AG09319 (cell line): ENCODE measurements around the gene HMX2.

Source experiments
- DNase-seq: peaks from one replicate; pipeline ENCODE4 v3.0.0-alpha.2; 2010; ENCODE audit warnings: low read depth; ENCODE audit errors: extremely low read depth
- TF ChIP-seq, protein P1 (sequence below): IDR thresholded peaks from 2 replicates; pipeline ENCODE4 v1.5.1; 2011; ENCODE audit warnings: low read depth, mild to moderate bottlenecking, inconsistent platforms, low read length, moderate library complexity

HMX2 gene

DNA sequence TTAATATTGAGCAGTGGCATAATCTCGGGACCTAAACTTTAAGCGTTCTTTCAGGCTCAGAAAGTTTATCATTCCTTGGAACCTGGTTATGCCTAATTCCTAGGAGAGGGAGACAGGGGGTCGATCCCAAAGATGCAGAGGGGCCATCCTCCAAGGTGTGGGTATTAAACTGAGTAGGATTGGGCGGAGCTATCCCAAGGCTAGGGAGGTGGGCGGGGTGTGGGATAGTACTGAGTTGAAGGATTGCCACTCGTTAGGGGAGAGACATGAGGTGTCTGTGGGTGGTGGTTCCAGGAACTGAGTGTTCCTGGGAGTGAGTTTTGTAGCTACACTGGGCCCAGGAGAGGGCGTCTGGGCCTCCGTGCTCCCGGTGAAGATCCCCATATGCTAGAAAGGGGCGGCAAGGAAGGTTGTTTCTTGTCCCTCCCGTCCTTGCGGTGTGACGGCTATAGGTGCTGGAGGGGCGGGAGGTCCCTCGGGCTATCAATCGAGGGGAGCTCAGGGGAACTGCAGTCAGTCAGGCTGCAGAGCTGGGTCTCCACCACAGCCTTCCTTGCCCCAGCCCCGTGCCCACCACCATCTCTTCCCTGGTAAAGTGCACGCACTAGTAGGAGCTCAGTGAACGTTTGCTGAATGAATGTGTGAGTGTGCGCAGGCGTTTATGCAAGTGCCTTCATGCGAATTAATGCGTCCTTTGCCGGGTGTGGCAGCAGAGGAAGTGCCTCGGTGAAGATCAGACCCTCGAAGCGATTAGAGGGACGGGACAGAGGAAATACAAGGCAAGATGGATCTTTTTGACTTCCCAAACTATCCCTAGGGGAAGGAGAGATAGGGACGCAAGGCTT, 3.0 kb upstream of the HMX2 start:
- no peak for DNase-seq
- TF ChIP-seq, protein P1, sequence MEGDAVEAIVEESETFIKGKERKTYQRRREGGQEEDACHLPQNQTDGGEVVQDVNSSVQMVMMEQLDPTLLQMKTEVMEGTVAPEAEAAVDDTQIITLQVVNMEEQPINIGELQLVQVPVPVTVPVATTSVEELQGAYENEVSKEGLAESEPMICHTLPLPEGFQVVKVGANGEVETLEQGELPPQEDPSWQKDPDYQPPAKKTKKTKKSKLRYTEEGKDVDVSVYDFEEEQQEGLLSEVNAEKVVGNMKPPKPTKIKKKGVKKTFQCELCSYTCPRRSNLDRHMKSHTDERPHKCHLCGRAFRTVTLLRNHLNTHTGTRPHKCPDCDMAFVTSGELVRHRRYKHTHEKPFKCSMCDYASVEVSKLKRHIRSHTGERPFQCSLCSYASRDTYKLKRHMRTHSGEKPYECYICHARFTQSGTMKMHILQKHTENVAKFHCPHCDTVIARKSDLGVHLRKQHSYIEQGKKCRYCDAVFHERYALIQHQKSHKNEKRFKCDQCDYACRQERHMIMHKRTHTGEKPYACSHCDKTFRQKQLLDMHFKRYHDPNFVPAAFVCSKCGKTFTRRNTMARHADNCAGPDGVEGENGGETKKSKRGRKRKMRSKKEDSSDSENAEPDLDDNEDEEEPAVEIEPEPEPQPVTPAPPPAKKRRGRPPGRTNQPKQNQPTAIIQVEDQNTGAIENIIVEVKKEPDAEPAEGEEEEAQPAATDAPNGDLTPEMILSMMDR: no peak

DNA sequence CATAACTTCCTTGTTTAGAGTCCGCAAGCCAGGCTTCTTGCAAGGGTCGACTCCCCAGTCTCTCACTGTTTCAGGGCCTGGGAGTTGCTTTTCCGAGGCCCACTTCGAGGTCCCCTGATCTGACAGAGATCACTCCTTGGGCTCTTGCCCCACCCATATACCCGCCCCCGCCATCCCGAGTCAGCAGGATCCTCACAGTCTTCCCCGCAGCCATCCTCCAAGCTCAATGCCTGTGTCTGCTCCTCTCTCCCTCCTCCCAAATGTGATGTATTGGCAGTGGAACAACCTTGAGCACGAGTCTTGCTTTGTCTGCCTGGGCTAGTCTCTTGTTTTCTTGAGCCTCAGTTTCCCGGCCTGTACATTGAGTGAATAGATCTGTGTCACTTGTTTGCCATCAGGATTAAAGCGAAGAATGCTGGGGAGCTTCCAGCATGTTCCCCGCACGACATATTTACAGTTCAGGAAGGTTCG, 2.4 kb upstream of the HMX2 start:
- TF ChIP-seq, protein P1: no peak
- DNase-seq: no peak

DNA sequence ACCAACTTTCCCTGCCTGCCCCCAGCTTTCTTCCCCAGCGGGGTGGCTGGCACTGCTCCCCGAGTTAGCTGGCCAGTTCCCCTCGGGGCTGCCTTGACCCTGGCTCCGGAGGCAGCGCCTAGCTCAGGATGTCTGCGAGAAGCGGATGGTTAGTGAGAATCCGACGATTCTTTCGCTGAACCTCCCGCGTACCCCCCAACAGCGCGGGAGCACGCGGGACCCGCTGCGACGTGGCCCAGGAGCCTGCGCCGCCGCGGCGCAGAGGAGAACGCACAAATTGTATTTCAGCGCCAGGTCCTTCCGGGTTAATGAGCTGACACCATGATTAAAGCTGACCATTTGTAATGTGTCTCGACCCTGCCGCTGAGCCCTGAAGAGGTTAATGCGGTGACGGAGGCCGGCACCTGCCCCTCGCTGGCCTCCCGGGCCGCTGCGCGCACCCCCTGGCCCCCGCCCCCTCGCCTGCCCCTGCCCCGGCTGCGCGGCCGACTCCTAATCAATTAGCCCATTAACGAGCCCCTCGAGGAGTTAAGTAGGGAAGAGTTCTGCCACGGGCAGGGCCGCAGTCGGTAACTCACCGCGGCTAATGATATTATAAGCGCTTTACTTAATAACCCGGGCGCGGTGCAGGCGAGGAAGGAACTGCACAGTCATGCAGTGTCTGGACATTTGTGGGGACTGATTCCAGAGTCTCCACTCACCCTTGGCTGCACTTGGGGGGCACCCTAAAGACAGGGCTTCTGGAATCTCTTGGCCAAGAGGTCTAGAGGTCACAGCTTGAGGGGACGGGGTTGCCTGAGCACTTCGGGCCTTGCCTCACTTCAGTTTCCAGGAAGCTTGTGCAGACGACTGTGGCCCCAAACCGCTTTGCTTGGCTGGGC, 1.7 kb upstream of the HMX2 start:
- DNase-seq: no peak
- TF ChIP-seq, protein P1: no peak

DNA sequence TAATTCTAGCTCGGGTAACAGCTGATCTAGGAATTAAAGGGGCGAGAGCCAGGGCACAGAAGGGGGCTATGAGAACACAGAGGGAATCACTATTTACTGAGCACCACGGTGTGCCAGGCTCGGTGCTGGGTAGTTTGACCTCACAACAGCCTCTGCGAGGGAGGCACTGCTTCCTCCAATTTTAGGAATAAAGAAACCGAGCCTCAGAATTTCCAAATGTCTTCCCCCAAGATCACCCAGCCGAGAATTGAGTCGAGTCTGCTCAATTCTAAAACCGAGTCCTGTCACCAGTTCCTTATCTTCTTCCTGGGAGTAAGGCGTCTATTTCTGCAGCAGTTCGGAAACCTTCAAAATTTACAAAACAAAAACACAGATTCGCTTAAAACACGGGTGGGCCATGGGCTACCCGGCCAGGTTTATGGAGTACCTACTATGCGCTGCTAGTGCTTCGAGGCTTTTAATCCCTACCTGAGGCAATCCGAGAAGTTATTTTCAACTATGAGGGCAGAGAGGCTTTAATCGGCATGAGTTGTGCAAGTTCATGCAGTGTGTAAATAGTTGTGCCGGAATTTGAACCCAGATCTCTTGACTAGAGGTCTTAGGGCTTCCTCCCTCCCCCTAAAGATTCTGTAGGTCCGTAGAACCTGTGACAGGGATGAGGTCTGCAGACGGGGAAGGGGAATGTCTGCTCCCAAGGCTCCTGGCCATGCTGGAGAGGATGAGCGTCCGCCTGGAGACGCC, 872 bp upstream of the HMX2 start:
- DNase-seq: no peak
- TF ChIP-seq, protein P1: no peak

DNA sequence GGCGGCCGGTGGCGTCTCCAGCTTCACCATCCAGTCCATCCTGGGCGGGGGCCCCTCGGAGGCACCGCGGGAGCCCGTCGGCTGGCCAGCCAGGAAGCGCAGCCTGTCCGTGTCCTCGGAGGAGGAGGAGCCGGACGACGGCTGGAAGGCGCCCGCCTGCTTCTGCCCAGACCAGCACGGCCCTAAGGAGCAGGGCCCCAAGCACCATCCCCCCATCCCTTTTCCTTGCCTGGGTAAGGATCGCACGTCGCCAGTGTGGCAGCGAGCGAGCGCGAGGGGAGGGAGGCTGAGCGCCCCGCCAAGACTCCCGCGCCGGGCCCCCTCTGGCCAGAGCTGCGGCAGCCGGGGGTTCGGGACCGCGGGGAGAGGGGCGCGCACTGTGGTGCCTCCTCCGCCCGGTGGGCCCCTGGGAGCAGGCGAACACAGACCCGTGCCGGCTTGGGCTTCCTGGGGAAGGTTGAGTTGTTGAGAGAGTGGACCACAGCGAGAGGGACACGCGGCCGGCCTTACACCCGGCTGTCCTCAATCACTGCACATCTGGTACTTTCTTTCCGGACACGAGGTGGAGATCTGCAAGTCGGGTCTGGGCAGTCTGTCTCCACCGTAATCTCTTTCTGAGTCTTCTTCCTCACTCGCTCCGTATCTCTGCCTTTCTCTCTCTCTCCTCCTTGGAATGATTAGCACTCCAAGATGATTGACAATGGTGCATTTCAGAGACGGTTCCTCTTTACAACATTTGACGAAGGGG, 652 bp downstream of the HMX2 start:
- no peak for DNase-seq
- TF ChIP-seq, protein P1: no peak

DNA sequence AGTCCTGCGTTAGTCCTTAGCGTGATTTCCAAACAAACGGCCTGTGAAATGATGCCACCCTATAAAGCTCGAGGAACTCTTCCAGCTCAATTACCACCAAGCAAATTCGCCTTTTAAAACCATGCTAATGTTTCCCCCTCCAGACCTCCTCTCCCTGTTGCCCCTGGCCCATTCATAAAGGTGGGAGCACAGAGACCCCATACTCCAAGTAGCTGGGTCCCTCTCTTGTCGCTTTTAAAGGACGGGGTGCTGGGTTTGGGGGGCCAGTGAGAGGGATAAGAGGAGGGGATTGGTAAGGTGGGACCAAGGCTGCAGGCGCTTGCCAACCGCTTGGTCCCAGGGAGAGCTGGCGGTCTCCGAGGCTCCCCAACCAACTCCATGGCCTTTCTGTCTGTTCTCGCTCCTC, 1.2 kb downstream of the HMX2 start:
- no peak for DNase-seq
- TF ChIP-seq, protein P1: no peak
